ENCODE measurements around the gene PHC2.

PHC2 gene

DNA sequence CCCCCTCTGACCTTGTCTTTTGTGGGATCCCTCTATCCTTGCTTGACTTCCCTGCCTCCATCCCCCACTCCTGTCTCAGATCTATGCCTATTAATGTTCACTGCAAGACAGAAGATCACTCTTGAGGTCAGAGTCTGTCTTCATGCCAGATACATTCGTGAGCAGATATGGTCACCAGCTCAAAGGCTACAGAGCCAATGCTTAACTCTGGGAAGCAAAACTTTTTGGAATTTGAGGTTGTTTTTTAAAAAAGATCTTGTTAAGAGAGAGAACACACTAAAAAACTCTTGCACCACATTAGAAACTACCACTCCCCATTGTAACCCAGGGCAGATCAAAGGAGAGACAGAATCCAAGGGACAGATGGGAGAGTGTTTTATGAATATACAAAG is 92.9 kb downstream of the PHC2 start:
- no peak overlapping the region for H3K27ac ChIP-seq
- TF ChIP-seq ZFX (IDR thresholded peaks at IDR 0.05; ENCODE audit: borderline replicate concordance): no peak
- TF ChIP-seq, protein P1, sequence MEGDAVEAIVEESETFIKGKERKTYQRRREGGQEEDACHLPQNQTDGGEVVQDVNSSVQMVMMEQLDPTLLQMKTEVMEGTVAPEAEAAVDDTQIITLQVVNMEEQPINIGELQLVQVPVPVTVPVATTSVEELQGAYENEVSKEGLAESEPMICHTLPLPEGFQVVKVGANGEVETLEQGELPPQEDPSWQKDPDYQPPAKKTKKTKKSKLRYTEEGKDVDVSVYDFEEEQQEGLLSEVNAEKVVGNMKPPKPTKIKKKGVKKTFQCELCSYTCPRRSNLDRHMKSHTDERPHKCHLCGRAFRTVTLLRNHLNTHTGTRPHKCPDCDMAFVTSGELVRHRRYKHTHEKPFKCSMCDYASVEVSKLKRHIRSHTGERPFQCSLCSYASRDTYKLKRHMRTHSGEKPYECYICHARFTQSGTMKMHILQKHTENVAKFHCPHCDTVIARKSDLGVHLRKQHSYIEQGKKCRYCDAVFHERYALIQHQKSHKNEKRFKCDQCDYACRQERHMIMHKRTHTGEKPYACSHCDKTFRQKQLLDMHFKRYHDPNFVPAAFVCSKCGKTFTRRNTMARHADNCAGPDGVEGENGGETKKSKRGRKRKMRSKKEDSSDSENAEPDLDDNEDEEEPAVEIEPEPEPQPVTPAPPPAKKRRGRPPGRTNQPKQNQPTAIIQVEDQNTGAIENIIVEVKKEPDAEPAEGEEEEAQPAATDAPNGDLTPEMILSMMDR (IDR thresholded peaks at IDR 0.05): no peak

DNA sequence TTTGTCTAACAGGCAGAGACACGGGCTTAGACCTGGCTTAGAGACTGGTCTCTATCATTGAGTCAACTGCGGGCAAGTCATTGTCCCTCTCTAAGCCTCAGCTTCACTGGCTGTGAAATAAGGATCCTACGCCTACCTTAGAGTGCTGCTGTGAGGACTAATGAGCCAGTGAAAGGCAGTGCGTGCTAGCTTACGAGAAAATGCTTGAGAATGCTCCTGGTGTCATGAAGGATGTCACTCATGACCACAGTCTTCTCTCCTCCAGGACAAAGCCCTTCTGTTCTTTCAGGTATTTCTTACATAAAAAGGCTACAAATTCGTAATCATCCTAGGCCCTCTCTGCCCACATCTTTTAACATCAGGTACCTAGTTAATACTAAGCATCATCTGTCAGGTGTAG is 93.5 kb downstream of the PHC2 start:
- no peak overlapping the region for H3K27ac ChIP-seq

DNA sequence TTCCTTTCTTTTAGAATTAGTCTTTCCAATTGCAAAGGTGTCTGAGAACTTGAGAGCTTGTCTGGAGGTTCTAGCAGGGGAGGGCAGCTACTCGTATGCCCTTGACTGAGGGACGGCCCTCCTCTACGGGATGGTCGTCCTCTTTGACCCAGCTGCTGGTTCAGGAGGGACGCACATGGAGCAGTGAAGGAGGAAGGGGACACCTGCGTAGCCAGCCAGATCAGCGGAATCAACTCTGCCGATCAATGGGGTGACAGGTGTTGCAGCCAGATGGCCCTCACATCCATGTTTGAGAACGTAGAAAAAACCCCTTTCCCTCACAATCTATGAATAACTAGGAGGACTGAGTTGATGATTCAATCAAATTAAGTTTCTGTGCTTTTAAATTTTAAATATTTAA is 94.3 kb downstream of the PHC2 start:
- H3K27ac ChIP-seq: no peak overlapping the region
- TF ChIP-seq, protein P1 (IDR thresholded peaks at IDR 0.05): no peak
- TF ChIP-seq ZFX (IDR thresholded peaks at IDR 0.05; ENCODE audit: borderline replicate concordance): no peak

More for the DNA sequence above, 93.5 kb downstream of the PHC2 start:
- TF ChIP-seq ZFX (IDR thresholded peaks at IDR 0.05; ENCODE audit: borderline replicate concordance): no peak
- TF ChIP-seq, protein P1 (IDR thresholded peaks at IDR 0.05): no peak

DNA sequence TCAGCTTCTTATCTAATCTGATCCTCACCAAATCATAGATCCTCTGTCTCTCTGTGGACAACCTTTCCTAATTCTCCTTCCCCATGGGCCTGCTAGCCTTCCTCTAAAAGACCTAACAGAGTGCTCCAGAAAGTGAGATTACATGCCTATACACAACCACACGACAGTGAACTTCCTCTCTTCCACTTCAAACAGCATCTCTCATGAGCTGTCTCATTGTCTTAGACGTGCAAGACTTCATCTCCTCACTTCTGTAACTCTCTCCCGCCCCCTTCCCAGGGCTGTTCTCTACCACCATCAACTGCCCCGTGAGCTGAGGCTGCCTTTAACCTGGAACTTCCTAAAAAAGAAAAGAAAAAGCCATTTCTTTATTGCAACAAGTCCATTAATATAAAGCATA is 95.9 kb downstream of the PHC2 start:
- no peak overlapping the region for H3K27ac ChIP-seq
- TF ChIP-seq ZFX (IDR thresholded peaks at IDR 0.05; ENCODE audit: borderline replicate concordance): no peak
- TF ChIP-seq, protein P1 (IDR thresholded peaks at IDR 0.05): no peak

- TF ChIP-seq, protein P1 (IDR thresholded peaks at IDR 0.05): no peak
- TF ChIP-seq ZFX (IDR thresholded peaks at IDR 0.05; ENCODE audit: borderline replicate concordance): no peak
- no peak overlapping the region for H3K27ac ChIP-seq
Measured at GRCh38 chr1:33334081-33334552, 96.8 kb downstream of the PHC2 start.

- no peak overlapping the region for H3K27ac ChIP-seq
- TF ChIP-seq ZFX (IDR thresholded peaks at IDR 0.05; ENCODE audit: borderline replicate concordance): no peak
- TF ChIP-seq, protein P1 (IDR thresholded peaks at IDR 0.05): no peak
Measured at GRCh38 chr1:33332881-33333280, 98.0 kb downstream of the PHC2 start.

- TF ChIP-seq, protein P1 (IDR thresholded peaks at IDR 0.05): no peak
- no peak for TF ChIP-seq ZFX (IDR thresholded peaks at IDR 0.05; ENCODE audit: borderline replicate concordance)
- H3K27ac ChIP-seq: no peak overlapping the region
Measured at GRCh38 chr1:33332357-33332789, 98.5 kb downstream of the PHC2 start.

Data from 22Rv1 (cell line).